ENCODE results near the gene LEF1.
A peak's percentile ranks its signal among the peaks of the same experiment; 100 is the strongest.

Gene LEF1

GRCh38 chr4:108174856-108175255 lies 6.1 kb upstream of the LEF1 start:
- no peak for DNase-seq

DNA sequence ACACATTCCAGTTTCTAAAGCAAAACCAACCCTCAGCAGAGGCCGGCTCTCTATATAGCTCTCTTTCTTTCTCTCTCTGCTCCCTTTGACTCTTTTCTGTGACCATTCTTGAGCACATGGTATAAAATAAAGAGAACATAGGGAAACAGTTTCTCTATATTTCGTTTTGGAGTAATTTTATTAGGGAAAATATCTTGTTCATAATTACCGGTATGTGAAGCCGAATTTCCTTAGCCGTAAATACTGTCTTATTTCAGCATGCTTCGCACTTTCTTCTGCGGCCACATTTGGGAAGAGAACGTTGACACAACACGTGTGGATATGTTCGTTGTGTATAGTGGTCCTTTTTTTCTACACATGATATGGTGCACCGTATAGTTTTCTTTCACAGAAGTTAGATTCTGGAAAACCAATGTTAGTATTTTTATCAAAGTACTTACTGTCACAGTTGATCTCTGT lies 4.9 kb upstream of the LEF1 start:
- DNase-seq, result no peak

DNA sequence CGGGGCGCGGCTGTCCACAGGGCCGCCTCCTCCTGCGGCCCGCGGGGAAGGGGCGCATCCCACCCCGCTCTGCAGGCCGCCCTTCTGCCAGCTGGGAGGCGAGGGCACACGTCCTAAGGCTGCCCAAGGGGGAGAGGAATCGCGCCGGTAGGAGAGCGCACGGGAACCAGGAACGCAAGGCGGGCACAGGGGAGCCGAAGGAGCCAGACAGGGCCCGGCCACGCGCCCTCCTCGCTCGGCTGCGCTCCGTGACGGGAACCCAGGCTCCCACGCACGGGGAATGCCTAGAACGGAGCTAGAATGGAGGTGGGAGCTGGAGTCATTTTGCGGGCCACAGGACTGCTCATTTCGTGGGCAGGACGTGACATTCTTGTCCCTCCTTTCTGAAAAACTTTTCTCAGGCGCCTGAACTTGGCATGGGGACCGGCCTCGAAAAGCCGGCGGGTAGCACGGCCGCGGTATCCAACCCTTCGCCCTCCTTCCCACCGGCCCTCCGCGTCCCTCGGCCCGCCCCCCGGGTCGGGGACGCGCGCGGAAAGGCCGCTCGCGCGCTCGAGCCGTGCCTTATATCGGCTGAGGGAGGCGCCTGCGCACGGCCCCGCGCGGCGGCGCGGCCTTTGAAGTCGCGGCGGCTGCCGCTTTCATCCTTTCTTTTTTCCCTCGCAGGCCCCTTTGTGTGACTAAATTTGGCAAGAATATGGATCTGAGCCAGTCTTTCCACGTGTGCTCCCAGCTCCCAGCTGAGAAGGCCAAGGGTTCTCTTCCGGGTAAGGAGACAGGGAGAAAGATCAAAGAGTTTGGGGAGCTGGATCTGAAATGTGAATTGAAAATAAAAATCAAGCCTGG lies 4.2 kb upstream of the LEF1 start:
- DNase-seq, result no peak

GRCh38 chr4:108172231-108172752 lies 3.6 kb upstream of the LEF1 start:
- DNase-seq, result no peak

GRCh38 chr4:108171339-108172230 lies 2.9 kb upstream of the LEF1 start:
- no peak for DNase-seq

DNA sequence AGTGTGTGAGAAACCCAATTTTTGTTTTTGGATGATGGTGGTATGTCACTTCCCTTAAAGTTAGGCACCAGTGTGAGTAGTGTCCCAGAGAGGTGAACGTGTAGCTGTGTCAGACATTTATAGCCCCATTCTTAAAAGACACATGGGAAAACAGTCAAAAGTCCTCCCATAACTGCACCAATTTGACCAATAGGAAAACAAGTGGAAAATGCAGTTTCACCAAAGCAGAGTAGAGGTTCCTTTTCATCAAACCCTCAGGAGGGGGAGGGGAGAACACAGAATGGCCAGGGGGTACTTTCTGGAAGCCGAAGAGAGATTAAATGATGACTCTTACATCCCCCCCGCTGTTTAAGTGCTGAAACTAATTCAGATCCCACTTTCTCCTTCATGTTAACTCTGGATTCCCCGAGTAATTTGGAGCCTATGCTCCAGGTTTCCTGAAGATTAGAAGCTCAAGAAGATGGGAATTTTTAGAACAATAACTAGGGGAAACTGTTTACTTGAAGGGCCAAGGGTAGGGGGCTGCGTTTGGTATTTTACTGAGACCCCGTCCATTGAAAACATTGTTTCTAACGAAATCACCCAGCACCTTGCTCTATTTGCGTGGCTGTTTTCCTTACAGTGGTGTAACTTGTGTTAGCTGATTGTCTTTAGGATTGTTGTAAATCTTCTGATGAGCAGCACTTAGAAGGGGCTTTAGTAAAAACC lies 2.1 kb upstream of the LEF1 start:
- DNase-seq, result no peak

GRCh38 chr4:108169664-108170063 lies 932 bp upstream of the LEF1 start:
- DNase-seq, result no peak

DNA sequence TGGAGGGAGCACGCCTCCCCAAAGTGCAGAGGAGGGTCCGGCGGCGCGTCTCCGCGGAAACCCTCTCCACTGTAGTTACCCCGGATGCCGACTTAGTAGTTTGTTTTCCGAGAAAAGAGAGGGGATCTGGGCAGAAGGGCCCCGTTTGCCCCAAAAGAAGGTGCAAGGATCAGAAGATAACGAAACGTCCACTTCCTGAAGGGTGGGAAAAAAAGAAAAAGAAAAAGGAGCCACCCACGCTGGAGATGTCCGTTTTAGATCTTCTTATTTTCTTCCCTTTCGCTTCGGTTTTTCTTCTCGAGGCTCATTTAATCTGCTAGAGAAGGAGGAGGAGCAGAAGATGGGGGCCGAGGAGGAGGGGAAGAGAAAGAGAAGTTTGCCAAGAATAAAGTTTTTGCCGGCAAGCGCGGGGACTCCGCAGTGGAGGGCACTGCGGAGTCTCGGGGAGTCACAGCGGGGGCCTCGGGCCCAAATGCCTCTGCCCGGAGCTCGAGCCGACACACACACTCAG lies 517 bp downstream of the LEF1 start:
- no peak for DNase-seq

DNA sequence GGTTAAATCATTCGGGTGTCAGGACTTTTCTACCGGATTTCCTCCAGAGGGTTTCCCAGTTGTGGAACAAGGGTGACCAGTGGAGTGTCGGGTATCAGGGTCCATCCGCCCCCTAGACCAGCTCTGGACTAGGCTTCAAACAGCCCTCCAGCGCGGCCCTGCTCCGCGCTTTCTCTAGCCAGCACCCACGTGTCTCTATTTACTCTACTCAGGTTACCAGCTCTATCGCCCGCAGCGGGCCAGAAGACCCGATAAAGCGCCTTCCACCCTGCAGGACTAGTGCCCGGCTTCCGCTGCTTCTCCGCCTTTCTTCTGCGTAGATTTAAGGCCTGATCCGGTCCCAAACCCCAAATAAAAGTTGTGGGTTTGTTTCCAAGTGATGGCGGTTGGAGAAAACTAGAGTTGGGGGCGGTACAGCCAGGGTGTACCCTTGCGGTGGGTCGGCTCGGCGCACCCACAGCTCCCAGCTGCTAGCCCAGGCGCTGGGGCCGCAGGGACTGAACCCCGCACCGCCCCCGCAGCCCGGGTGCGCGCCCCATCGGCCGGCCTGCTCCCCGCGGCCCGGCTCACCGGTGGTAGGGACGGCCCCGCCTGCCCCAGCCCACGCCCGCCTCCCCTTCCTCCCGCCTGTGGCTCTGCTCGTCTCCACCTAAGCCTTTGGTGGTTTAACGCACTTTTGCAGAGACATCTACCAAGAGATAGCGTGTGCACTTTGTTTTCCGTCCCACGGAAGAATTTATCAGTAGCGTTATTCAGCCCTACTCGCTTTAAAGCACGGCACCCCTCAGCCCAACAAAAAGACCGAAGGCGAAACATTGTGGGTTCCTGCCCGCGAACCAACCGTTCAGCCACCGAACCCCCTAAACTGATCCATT lies 2.1 kb downstream of the LEF1 start:
- peak; percentile 14 to 23 for DNase-seq

- DNase-seq, result no peak
Measured at GRCh38 chr4:108166038-108166437, 2.7 kb downstream of the LEF1 start.

GRCh38 chr4:108165586-108165985 lies 3.1 kb downstream of the LEF1 start:
- DNase-seq, result no peak

DNA sequence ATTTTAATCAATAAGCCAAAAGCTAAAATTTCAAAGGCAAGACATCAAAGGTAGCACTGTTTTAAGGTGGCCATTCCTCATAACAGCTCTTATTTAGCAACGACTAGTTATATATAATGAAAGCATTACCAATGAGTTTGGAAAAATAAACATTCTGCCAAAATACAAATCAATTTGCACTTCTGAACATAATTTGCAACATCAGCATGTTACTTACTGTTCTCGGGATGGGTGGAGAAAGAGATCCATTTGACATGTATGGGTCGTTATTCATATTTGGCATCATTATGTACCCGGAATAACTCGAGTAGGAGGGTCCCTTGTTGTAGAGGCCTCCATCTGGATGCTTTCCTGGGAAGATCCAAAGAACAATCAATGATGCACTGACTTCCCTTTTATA lies 5.4 kb downstream of the LEF1 start:
- no peak for DNase-seq

DNA sequence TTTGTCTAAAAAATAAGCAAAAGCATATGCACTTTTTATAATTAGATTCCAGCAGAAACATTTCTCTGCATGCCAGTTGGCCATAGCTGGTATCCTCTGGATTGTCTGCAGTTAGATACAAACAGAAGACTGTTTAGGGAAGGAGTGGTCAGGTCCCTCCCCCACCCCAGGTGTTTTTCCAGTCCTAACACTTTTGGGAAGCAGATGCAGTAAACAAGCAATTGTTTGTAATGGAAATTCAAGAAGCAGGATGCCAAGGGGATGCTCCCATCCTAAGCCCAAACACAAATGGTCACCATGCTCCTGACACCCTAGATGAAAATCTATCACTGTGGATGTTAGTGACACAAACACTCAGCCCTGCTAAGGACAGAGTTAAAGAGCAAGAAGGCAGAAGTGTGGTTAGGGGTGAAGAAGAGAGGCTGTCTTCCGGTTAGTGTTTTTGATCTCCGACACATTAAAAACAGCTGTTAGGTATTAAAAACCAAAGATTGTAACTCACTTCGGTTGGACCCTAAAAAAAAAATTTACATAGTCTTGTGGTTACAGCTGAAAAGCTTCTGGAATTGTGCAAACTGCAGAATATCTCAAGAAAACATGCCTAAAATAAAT lies 7.9 kb downstream of the LEF1 start:
- no peak for DNase-seq

- no peak for DNase-seq
Measured at GRCh38 chr4:108159845-108160244, 8.9 kb downstream of the LEF1 start.

- DNase-seq, result no peak
Measured at GRCh38 chr4:108157655-108158054, 11.1 kb downstream of the LEF1 start.

DNA sequence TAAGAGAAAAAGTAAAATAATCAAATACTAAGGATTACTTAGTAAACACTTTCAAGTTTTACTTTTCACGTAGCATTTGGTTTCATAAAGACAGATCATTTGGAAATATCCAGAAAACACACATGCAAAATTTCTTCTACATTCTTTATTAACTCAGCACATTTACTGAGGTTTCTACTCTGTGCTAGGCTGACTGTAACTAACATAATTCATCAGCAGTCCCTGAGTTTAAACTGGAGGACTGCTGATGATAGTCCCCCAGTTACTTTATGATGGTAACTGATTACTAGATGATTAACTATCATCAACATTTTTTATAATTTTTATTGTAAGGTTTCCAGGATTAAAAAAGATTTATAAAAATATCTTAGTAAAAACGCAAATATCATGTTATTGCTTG lies 12.3 kb downstream of the LEF1 start:
- no peak for DNase-seq

DNA sequence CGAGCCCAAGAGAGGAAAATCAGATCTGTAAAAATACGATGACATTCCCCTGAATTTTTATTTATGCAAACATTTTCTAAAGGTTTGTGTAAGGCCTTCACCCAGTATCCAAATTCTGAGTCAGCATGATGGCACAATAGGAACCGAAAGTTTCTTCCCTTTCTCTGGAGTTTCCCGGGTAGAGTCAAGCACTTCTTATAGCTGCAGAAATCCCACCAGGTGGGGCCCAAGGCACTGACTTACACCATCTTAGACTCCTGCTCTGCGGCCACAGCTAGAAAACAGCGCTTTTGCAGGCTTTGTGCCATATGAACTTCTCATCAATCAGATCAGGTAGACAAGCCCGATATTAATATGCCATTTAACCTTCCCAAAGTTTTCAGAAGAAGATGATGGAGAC lies 13.4 kb downstream of the LEF1 start:
- DNase-seq, result no peak

DNA sequence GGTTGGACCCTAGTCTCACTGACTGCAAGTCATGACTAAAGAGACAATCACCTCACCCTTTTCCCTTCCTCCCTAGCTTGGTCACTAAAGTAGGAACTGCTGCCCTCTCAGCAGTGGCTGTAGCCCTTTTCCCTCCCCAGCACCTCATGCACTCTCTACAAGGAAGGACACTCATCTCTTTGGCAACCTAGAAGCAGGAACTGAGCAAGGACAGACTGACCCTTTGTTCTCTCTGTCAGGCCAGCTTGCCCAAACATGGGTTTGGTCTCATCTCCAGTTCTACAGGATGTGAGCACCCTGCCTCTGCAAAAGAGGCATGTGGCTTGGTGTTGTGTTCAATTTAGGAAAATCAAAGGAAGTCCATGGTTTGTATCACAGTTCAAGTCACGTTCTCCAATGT lies 15.8 kb downstream of the LEF1 start:
- DNase-seq, result no peak

DNA sequence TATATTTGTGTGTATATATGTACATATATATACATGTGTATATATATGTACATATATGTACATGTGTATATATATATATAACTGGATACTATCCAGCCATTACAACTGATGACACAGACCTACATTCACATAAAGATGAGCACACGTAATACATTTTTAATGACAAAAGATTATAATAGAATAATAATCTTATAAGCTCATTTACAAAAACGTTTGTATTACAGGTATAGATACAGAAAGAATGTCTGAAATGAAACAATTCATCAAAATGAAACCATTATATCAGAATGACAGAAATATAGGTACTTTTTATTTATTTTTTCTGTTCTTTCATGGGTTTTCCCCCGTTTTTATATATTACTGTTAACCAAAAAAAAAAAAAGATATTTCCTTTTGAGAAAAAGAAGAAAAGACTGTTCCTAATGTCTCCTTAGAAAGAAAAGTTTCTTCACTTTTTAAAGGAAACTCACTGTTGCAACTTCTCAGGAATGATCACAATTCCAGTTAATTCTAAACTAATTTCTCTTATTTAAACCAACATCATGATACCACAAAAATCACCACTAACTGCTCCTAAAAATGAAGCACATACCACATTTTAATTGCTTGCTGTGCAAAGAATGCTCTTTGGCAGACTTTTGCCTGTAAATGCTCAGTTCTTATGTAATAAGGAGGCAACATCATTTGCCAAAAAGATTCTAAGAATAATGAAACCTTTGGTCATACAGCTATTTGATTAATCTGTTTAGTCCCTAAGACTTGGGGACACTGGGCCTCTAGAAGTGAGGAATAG lies 18.9 kb downstream of the LEF1 start:
- DNase-seq, result no peak

GRCh38 chr4:108148316-108148715 lies 20.4 kb downstream of the LEF1 start:
- DNase-seq, result peak; percentile 24 to 67
